ENCODE measurements around the gene ENTHD1.

ENTHD1 gene

DNA sequence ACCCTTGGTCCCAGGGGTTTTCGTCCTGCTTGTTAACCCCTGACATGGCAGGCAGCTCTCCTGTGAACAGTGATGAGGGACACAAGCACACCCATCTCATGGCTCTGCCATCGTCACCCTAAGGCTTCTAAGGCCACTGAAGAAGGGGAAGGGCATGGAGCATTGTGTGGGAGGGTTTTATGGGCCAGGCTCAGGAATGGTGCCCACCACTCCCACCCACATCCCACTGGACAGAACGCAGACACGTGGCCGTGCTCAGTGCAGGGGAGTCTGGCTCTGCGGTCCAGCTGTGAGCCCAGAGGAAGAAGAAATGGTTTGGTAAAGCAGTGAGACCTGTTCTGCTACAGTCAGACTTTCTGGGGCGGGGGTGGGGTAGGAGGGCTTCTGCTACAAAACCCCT is 193.0 kb downstream of the ENTHD1 start:
- ChIA-PET POLR2A (no interaction called here), CTCF (interaction anchor here (0.7 kb wide), 1 partner anchor 271 kb away, joined by 5 read pairs; no protein-coding TSS in a partner anchor)
- Histone ChIP-seq H3K4me3 (ENCODE audit: low read depth, low read length) (no peak overlapping the region), H3K36me3 (ENCODE audit: control insufficient read depth in 2 of 2, insufficient read depth in 1 of 2, low read length in 2 of 2) (no peaks in the 10 kb centered on the region), H3K4me1 (ENCODE audit: control insufficient read depth, insufficient read depth, low read length) (no peaks in the 10 kb centered on the region), H3K9me3 (ENCODE audit: control insufficient read depth, insufficient read depth, low read depth, low read length) (no peaks in the 10 kb centered on the region), H3K27ac (ENCODE audit: extremely low read depth, low read depth, low read length) (no peak overlapping the region)
- TF ChIP-seq ZFP3 (tag by site-specific recombination; IDR thresholded peaks at IDR 0.05; ENCODE audit: low read depth) (no peak), SP7 (tag by site-specific recombination; IDR thresholded peaks at IDR 0.05) (no peak), EGR2 (tag by site-specific recombination; IDR thresholded peaks at IDR 0.05; ENCODE audit: low read depth) (peak; percentile 74), ZFHX2 (tag by site-specific recombination; conservative IDR thresholded peaks at IDR 0.05) (peak; percentile 57), ZNF169 (tag by site-specific recombination; IDR thresholded peaks at IDR 0.05) (no peak)

DNA sequence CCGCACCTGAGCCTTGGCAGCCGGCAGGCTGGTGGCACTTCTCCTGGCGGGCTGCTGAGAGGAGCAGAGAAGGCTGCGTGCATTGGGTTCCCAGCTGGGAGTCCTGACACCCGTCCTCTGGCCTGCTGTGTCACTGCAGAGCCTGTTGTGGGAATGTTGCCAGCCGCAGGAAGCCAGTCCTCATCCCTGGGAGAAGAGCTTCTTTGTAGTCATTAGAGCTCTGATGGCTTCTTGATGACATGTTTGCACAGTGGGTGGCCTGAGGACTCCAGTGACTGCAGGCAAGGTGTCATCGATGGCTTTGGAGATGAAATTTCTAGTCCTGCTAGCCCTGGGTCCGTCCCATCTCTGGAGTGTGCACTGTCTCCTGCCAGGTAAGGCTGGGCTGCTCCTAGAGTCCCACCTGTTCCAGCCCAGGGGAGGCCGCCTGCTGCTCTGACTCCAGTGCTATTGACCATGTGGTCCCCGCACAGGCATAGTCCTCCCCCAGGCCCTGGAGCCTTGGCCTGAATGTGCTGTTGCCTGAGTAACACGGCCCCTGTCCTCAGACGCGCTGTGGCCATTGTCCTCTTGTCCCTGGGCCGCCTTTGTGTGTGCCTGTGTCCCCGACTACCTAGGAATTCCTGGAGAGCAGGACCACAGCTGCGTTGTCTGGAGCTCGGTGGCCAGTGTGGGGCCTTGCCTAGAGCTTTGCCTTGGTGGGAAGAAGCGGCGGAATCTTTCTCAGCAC is 193.8 kb downstream of the ENTHD1 start:
- Histone ChIP-seq H3K36me3 (ENCODE audit: control insufficient read depth in 2 of 2, insufficient read depth in 1 of 2, low read length in 2 of 2) (no peaks in the 10 kb centered on the region), H3K27ac (ENCODE audit: extremely low read depth, low read depth, low read length) (no peak overlapping the region), H3K9me3 (ENCODE audit: control insufficient read depth, insufficient read depth, low read depth, low read length) (no peaks in the 10 kb centered on the region), H3K4me1 (ENCODE audit: control insufficient read depth, insufficient read depth, low read length) (no peaks in the 10 kb centered on the region), H3K4me3 (ENCODE audit: low read depth, low read length) (no peak overlapping the region)
- ChIA-PET POLR2A (no interaction called here), CTCF (interaction anchor here (0.7 kb wide), 1 partner anchor 272 kb away, joined by 5 read pairs; no protein-coding TSS in a partner anchor)
- no peak for TF ChIP-seq SP3 (tag by site-specific recombination; IDR thresholded peaks at IDR 0.05)
- TF ChIP-seq, protein P1, sequence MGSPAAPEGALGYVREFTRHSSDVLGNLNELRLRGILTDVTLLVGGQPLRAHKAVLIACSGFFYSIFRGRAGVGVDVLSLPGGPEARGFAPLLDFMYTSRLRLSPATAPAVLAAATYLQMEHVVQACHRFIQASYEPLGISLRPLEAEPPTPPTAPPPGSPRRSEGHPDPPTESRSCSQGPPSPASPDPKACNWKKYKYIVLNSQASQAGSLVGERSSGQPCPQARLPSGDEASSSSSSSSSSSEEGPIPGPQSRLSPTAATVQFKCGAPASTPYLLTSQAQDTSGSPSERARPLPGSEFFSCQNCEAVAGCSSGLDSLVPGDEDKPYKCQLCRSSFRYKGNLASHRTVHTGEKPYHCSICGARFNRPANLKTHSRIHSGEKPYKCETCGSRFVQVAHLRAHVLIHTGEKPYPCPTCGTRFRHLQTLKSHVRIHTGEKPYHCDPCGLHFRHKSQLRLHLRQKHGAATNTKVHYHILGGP (tag by site-specific recombination; IDR thresholded peaks at IDR 0.05), result peak; percentile 93
- TF ChIP-seq ZNF629 (tag by site-specific recombination; IDR thresholded peaks at IDR 0.05), result no peak
- TF ChIP-seq ZIC2 (tag by site-specific recombination; IDR thresholded peaks at IDR 0.05), result peak; percentile 96
- TF ChIP-seq GLIS1 (tag by site-specific recombination; IDR thresholded peaks at IDR 0.05), result 0 out of 2 replicates have a peak, but pooled peaks have one; percentile 15
- no peak for TF ChIP-seq ZNF664 (tag by site-specific recombination; IDR thresholded peaks at IDR 0.05)
- no peak for TF ChIP-seq ZNF549 (tag by site-specific recombination; IDR thresholded peaks at IDR 0.05)
- TF ChIP-seq, protein P2, sequence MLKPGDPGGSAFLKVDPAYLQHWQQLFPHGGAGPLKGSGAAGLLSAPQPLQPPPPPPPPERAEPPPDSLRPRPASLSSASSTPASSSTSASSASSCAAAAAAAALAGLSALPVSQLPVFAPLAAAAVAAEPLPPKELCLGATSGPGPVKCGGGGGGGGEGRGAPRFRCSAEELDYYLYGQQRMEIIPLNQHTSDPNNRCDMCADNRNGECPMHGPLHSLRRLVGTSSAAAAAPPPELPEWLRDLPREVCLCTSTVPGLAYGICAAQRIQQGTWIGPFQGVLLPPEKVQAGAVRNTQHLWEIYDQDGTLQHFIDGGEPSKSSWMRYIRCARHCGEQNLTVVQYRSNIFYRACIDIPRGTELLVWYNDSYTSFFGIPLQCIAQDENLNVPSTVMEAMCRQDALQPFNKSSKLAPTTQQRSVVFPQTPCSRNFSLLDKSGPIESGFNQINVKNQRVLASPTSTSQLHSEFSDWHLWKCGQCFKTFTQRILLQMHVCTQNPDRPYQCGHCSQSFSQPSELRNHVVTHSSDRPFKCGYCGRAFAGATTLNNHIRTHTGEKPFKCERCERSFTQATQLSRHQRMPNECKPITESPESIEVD (tag by site-specific recombination; IDR thresholded peaks at IDR 0.05), result no peak
- TF ChIP-seq OSR2 (tag by site-specific recombination; IDR thresholded peaks at IDR 0.05), result peak; percentile 35; the same call in 1 of the 2 replicates
- no peak for TF ChIP-seq ZNF221 (tag by site-specific recombination; IDR thresholded peaks at IDR 0.05; ENCODE audit: borderline replicate concordance)
- no peak for TF ChIP-seq ZNF404 (tag by site-specific recombination; IDR thresholded peaks at IDR 0.05)

DNA sequence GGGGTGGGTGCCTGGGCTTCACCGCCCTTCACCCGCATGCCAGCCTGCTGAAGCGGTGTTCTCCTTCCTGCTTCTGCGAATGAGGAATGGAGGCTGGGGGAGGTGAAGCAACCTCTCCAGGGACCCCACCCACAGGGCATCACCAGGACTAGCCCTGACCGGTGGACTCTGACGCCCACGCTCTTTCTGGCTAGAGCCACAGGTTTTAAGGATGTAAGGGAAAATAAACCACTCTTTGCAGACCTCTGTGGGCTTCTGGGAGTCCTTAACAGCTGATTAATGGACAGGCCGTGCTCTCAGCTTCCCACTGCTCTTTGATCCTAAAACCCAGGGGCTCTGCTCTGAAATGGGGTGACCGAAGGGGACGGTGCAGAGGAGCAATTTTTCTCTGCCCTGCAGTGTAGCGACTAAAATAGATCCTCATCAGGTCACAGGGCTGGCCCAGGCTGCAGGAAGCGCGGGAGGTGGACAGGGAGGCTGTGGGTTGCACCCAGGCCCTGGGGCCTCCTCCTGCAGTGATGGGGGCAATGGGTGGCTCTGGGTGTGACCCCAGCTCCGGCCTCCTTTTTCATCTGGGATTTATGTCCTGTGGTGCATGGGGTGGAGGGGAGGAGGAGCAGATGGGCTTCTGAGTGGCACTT is 195.7 kb downstream of the ENTHD1 start:
- Histone ChIP-seq H3K36me3 (ENCODE audit: control insufficient read depth in 2 of 2, insufficient read depth in 1 of 2, low read length in 2 of 2) (no peaks in the 10 kb centered on the region), H3K27ac (ENCODE audit: extremely low read depth, low read depth, low read length) (no peak overlapping the region), H3K4me3 (ENCODE audit: low read depth, low read length) (no peak overlapping the region), H3K9me3 (ENCODE audit: control insufficient read depth, insufficient read depth, low read depth, low read length) (no peaks in the 10 kb centered on the region), H3K4me1 (ENCODE audit: control insufficient read depth, insufficient read depth, low read length) (no peaks in the 10 kb centered on the region)
- ChIA-PET POLR2A (no interaction called here), CTCF (no interaction called here)
- TF ChIP-seq ZNF600 (tag by site-specific recombination; IDR thresholded peaks at IDR 0.05) (no peak), ZNF184 (tag by site-specific recombination; IDR thresholded peaks at IDR 0.05) (no peak), ZNF837 (tag by site-specific recombination; IDR thresholded peaks at IDR 0.05) (no peak), ZNF266 (tag by site-specific recombination; IDR thresholded peaks at IDR 0.05; ENCODE audit: low read depth) (no peak)
- TF ChIP-seq, protein P3, sequence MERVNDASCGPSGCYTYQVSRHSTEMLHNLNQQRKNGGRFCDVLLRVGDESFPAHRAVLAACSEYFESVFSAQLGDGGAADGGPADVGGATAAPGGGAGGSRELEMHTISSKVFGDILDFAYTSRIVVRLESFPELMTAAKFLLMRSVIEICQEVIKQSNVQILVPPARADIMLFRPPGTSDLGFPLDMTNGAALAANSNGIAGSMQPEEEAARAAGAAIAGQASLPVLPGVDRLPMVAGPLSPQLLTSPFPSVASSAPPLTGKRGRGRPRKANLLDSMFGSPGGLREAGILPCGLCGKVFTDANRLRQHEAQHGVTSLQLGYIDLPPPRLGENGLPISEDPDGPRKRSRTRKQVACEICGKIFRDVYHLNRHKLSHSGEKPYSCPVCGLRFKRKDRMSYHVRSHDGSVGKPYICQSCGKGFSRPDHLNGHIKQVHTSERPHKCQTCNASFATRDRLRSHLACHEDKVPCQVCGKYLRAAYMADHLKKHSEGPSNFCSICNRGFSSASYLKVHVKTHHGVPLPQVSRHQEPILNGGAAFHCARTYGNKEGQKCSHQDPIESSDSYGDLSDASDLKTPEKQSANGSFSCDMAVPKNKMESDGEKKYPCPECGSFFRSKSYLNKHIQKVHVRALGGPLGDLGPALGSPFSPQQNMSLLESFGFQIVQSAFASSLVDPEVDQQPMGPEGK (tag by site-specific recombination; IDR thresholded peaks at IDR 0.05), result no peak
- TF ChIP-seq, protein P4, sequence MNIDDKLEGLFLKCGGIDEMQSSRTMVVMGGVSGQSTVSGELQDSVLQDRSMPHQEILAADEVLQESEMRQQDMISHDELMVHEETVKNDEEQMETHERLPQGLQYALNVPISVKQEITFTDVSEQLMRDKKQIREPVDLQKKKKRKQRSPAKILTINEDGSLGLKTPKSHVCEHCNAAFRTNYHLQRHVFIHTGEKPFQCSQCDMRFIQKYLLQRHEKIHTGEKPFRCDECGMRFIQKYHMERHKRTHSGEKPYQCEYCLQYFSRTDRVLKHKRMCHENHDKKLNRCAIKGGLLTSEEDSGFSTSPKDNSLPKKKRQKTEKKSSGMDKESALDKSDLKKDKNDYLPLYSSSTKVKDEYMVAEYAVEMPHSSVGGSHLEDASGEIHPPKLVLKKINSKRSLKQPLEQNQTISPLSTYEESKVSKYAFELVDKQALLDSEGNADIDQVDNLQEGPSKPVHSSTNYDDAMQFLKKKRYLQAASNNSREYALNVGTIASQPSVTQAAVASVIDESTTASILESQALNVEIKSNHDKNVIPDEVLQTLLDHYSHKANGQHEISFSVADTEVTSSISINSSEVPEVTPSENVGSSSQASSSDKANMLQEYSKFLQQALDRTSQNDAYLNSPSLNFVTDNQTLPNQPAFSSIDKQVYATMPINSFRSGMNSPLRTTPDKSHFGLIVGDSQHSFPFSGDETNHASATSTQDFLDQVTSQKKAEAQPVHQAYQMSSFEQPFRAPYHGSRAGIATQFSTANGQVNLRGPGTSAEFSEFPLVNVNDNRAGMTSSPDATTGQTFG (tag by site-specific recombination; IDR thresholded peaks at IDR 0.05; ENCODE audit: borderline replicate concordance), result no peak
- TF ChIP-seq, protein P5, sequence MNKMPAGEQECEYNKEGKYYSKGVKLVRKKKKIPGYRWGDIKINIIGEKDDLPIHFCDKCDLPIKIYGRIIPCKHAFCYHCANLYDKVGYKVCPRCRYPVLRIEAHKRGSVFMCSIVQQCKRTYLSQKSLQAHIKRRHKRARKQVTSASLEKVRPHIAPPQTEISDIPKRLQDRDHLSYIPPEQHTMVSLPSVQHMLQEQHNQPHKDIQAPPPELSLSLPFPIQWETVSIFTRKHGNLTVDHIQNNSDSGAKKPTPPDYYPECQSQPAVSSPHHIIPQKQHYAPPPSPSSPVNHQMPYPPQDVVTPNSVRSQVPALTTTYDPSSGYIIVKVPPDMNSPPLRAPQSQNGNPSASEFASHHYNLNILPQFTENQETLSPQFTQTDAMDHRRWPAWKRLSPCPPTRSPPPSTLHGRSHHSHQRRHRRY (tag by site-specific recombination; IDR thresholded peaks at IDR 0.05), result no peak
